Panc1 (cell line): ENCODE measurements around the gene PKNOX2.

ENCODE experiments used
- POLR2AphosphoS5 ChIP-seq: IDR thresholded peaks from 2 replicates; pipeline ENCODE4 v1.6.1; 2012; ENCODE audit warnings: mild to moderate bottlenecking, low read depth, low read length, moderate library complexity
- TF ChIP-seq, protein P1 (sequence below): fragments of 450-650 bp; IDR thresholded peaks from 2 replicates; pipeline ENCODE4 v1.5.1; 2017; ENCODE audit warnings: mild to moderate bottlenecking
- TF ChIP-seq, protein P2 (sequence below), 2 experiments: IDR thresholded peaks; 2 replicates each; pipeline ENCODE4 v1.6.1; 2011 to 2012; ENCODE audit warnings: low read depth in 2 of 2, control low read depth in 1 of 2, low read length in 1 of 2, mild to moderate bottlenecking in 1 of 2, moderate library complexity in 1 of 2; ENCODE audit not compliant: insufficient read depth in 1 of 2

DNA sequence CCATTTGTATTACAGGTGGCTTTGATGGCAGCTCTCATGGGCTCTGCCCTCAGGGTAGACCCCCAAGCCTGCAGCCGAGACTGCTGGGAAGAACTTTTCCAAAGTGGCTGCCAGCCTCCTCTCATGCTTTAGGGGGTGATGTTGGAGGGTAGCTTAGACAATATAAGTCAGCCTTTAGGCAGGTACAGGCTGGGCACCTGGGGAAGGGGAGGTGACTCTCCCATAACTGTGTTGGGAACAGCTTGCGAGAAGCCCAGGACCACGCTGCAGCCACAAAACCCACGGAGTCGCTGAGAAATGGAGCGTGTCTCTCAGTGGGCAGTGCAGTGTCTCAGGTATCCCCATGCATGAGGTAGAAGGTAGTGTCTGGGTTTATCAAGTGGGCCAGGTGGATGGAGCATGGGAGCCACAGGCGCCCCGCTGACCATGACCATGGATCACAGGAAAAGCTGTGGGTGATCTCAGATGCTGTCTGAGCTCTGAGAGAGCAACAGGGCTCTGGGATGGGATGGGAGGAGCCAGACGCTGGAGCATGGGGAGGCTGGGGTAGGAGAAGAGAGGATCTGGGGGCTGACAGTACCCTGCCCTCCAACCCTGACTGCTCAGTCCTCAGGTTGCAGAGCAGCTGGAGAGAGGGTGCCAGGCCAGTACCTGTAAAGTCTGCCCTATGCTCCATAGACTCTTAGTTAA, 216.3 kb downstream of the PKNOX2 start:
- TF ChIP-seq, protein P1, sequence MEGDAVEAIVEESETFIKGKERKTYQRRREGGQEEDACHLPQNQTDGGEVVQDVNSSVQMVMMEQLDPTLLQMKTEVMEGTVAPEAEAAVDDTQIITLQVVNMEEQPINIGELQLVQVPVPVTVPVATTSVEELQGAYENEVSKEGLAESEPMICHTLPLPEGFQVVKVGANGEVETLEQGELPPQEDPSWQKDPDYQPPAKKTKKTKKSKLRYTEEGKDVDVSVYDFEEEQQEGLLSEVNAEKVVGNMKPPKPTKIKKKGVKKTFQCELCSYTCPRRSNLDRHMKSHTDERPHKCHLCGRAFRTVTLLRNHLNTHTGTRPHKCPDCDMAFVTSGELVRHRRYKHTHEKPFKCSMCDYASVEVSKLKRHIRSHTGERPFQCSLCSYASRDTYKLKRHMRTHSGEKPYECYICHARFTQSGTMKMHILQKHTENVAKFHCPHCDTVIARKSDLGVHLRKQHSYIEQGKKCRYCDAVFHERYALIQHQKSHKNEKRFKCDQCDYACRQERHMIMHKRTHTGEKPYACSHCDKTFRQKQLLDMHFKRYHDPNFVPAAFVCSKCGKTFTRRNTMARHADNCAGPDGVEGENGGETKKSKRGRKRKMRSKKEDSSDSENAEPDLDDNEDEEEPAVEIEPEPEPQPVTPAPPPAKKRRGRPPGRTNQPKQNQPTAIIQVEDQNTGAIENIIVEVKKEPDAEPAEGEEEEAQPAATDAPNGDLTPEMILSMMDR: no peak
- TF ChIP-seq, protein P2, sequence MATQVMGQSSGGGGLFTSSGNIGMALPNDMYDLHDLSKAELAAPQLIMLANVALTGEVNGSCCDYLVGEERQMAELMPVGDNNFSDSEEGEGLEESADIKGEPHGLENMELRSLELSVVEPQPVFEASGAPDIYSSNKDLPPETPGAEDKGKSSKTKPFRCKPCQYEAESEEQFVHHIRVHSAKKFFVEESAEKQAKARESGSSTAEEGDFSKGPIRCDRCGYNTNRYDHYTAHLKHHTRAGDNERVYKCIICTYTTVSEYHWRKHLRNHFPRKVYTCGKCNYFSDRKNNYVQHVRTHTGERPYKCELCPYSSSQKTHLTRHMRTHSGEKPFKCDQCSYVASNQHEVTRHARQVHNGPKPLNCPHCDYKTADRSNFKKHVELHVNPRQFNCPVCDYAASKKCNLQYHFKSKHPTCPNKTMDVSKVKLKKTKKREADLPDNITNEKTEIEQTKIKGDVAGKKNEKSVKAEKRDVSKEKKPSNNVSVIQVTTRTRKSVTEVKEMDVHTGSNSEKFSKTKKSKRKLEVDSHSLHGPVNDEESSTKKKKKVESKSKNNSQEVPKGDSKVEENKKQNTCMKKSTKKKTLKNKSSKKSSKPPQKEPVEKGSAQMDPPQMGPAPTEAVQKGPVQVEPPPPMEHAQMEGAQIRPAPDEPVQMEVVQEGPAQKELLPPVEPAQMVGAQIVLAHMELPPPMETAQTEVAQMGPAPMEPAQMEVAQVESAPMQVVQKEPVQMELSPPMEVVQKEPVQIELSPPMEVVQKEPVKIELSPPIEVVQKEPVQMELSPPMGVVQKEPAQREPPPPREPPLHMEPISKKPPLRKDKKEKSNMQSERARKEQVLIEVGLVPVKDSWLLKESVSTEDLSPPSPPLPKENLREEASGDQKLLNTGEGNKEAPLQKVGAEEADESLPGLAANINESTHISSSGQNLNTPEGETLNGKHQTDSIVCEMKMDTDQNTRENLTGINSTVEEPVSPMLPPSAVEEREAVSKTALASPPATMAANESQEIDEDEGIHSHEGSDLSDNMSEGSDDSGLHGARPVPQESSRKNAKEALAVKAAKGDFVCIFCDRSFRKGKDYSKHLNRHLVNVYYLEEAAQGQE (IDR thresholded peaks at IDR 0.05; ENCODE audit: insufficient read depth in 1 of 2, low read depth in 2 of 2, low read length in 1 of 2): no peak
- no peak for TF ChIP-seq POLR2AphosphoS5
